ENCODE data around the gene FUT3. TPM values are rescaled to one million over a fixed set of nuclear protein-coding genes. Genes with fewer than 3 reads are reported as not detected.

The FUT3 gene
- total RNA-seq, 2 donors from 2014 or later = 1.3 TPM; not detected in 1

DNA sequence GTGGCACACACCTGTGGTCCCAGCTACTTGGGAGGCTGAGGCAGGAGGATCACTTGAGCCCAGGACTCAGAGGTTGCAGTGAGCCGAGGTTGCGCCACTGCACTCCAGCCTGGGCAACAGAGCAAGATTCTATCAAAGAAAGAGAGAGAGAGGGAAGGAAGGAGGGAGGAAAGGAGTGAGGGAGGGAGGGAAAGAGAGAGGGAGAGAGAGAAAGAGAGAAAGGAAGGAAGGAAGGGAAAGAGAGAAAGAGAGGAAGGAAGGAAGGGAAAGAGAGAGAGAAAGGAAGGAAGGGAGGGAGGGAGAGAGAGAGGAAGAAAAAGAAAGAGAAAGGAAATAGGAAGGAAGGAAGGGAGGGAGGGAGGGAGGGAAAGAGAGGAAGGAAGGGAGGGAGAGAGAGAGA lies 34.0 kb downstream of the FUT3 start:
- Mint-ChIP-seq H3K36me3 (ENCODE audit: low read depth) (peaks cover 2% of the 10 kb centered on the region), H3K27me3 (ENCODE audit: insufficient read depth) (peaks cover 12% of the 10 kb centered on the region), H3K9me3 (peaks cover 2% of the 10 kb centered on the region), H3K4me3 (no peak overlapping the region), H3K4me1 (no peaks in the 10 kb centered on the region), H3K27ac (no peak overlapping the region)
- 95 to 100% methylated on average over 2 of the region's 2 CpGs for WGBS, 2 experiments (ENCODE audit: insufficient coverage in 1 of 2, insufficient read length in 1 of 2)
- Histone ChIP-seq H3K27ac (ENCODE audit: low read depth, low read length) (no peak overlapping the region), H3K4me1 (ENCODE audit: control insufficient read depth, insufficient read depth, low read length) (no peaks in the 10 kb centered on the region), H3K9ac (ENCODE audit: extremely low read depth, low read length, poor library complexity, severe bottlenecking) (no peak overlapping the region), H3K36me3 (ENCODE audit: control insufficient read depth, insufficient read depth, low read length) (no peaks in the 10 kb centered on the region), H3K9me3 (ENCODE audit: control insufficient read depth, low read length) (no peaks in the 10 kb centered on the region), H3K4me3 (ENCODE audit: low read length) (no peak overlapping the region), H3K27me3 (ENCODE audit: control insufficient read depth, insufficient read depth, low read length, poor library complexity, severe bottlenecking) (no peaks in the 10 kb centered on the region)
- no peak for DNase-seq
- TF ChIP-seq, protein P1, sequence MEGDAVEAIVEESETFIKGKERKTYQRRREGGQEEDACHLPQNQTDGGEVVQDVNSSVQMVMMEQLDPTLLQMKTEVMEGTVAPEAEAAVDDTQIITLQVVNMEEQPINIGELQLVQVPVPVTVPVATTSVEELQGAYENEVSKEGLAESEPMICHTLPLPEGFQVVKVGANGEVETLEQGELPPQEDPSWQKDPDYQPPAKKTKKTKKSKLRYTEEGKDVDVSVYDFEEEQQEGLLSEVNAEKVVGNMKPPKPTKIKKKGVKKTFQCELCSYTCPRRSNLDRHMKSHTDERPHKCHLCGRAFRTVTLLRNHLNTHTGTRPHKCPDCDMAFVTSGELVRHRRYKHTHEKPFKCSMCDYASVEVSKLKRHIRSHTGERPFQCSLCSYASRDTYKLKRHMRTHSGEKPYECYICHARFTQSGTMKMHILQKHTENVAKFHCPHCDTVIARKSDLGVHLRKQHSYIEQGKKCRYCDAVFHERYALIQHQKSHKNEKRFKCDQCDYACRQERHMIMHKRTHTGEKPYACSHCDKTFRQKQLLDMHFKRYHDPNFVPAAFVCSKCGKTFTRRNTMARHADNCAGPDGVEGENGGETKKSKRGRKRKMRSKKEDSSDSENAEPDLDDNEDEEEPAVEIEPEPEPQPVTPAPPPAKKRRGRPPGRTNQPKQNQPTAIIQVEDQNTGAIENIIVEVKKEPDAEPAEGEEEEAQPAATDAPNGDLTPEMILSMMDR (conservative IDR thresholded peaks at IDR 0.05) = no peak

DNA sequence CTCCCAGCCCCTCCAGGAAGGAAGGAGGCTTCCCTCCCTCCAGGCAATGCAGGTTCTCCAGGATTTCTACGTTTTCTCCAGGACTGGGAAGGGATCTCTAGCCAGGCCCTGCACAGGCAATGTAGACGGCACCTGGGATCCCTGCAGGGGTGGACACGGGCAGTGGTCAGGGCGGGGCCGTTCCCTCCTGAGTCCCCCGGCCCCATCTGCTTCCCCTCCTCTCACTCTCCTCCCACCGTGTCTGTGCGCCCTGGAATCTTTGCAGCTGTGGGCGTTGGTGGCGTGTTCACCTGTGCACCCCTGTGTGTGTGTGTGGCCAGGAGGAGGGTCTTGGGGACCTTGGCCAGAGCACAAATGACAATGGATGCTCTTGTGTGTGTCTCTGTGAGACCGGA lies 36.4 kb downstream of the FUT3 start:
- no peak for DNase-seq
- H3K4me3 ChIP-seq (ENCODE audit: low read length) = no peak overlapping the region
- no peaks in the 10 kb centered on the region for H3K27me3 ChIP-seq (ENCODE audit: control insufficient read depth, insufficient read depth, low read length, poor library complexity, severe bottlenecking)
- TF ChIP-seq, protein P1 (conservative IDR thresholded peaks at IDR 0.05) = no peak
- H3K27ac ChIP-seq (ENCODE audit: low read depth, low read length) = no peak overlapping the region
- Mint-ChIP-seq H3K27me3 (ENCODE audit: insufficient read depth) (peaks cover 12% of the 10 kb centered on the region), H3K27ac (no peak overlapping the region), H3K36me3 (ENCODE audit: low read depth) (no peaks in the 10 kb centered on the region), H3K4me3 (no peak overlapping the region), H3K4me1 (no peaks in the 10 kb centered on the region), H3K9me3 (no peaks in the 10 kb centered on the region)
- no peaks in the 10 kb centered on the region for H3K9me3 ChIP-seq (ENCODE audit: control insufficient read depth, low read length)
- H3K36me3 ChIP-seq (ENCODE audit: control insufficient read depth, insufficient read depth, low read length) = no peaks in the 10 kb centered on the region
- H3K4me1 ChIP-seq (ENCODE audit: control insufficient read depth, insufficient read depth, low read length) = no peaks in the 10 kb centered on the region
- H3K9ac ChIP-seq (ENCODE audit: extremely low read depth, low read length, poor library complexity, severe bottlenecking) = no peak overlapping the region
- 83 to 88% methylated on average over 2 to 11 of the region's 11 CpGs for WGBS, 2 experiments (ENCODE audit: insufficient coverage in 1 of 2, insufficient read length in 1 of 2)

DNA sequence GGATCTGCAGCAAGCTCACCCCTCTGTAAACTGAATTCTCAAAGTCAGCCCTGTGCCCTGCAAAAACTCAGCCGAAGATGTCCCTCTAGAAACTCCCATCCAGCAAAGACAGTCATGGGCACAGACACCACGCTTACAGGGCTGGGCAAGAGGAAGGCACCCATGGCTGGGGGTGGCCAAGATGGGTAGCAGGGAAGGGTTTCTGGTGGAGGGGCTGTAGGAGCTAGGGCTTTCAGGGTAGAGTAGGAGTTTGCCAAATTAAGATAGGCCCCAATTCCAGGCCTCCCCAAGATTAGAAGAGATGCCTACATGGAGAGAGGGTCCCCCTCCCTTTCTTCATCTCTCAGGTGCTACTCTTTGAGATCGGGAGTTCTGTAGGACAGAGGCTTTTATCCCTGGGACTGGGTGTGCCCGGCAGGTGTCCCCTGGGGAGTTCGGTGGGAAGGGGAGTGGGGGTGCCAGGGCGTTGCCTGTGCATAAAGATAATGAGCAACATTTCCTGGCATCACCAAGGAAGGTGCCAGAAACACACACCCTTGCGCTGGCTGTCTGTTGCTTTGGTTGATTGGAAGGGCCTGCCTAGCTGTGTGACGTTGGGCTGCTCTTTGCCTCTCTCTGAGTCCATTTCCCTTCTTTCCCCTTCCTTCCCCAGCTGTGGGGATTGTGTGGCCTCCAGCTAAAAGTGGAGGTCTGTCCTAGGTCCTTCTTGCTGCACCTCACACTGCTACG lies 37.0 kb downstream of the FUT3 start:
- no peak for DNase-seq
- no peak overlapping the region for H3K27ac Mint-ChIP-seq
- peaks cover 10% of the 10 kb centered on the region for H3K27me3 Mint-ChIP-seq (ENCODE audit: insufficient read depth)
- 91 to 94% methylated on average over 3 to 9 of the region's 9 CpGs for WGBS, 2 experiments (ENCODE audit: insufficient coverage in 1 of 2, insufficient read length in 1 of 2)
- H3K9ac ChIP-seq (ENCODE audit: extremely low read depth, low read length, poor library complexity, severe bottlenecking) = no peak overlapping the region
- no peaks in the 10 kb centered on the region for H3K36me3 ChIP-seq (ENCODE audit: control insufficient read depth, insufficient read depth, low read length)
- no peak overlapping the region for H3K4me3 ChIP-seq (ENCODE audit: low read length)
- no peak overlapping the region for H3K27ac ChIP-seq (ENCODE audit: low read depth, low read length)
- H3K4me1 ChIP-seq (ENCODE audit: control insufficient read depth, insufficient read depth, low read length) = no peaks in the 10 kb centered on the region
- H3K36me3 Mint-ChIP-seq (ENCODE audit: low read depth) = no peaks in the 10 kb centered on the region
- no peaks in the 10 kb centered on the region for H3K27me3 ChIP-seq (ENCODE audit: control insufficient read depth, insufficient read depth, low read length, poor library complexity, severe bottlenecking)
- TF ChIP-seq, protein P1 (conservative IDR thresholded peaks at IDR 0.05) = no peak
- no peaks in the 10 kb centered on the region for H3K9me3 ChIP-seq (ENCODE audit: control insufficient read depth, low read length)
- no peak overlapping the region for H3K4me3 Mint-ChIP-seq
- H3K9me3 Mint-ChIP-seq = no peaks in the 10 kb centered on the region
- no peaks in the 10 kb centered on the region for H3K4me1 Mint-ChIP-seq
